Urothelium cell line (cell line): Measurements from ENCODE around the gene MAGOHB.
"Not testable (repeated sequence)": the region's sequence is repeated elsewhere in the genome, so short reads cannot be mapped to it uniquely, and the experiment has no call there.

Experiments used
- DNase-seq: peaks from one replicate; pipeline ENCODE4 v3.0.0; 2011; ENCODE audit warnings: low spot score, mixed read lengths
- FAIRE-seq: peaks from 2 replicates; lab custom pipeline; 2011; peaks lifted over from hg19 to GRCh38; lab: Jason Lieb, UNC

Gene MAGOHB

DNA sequence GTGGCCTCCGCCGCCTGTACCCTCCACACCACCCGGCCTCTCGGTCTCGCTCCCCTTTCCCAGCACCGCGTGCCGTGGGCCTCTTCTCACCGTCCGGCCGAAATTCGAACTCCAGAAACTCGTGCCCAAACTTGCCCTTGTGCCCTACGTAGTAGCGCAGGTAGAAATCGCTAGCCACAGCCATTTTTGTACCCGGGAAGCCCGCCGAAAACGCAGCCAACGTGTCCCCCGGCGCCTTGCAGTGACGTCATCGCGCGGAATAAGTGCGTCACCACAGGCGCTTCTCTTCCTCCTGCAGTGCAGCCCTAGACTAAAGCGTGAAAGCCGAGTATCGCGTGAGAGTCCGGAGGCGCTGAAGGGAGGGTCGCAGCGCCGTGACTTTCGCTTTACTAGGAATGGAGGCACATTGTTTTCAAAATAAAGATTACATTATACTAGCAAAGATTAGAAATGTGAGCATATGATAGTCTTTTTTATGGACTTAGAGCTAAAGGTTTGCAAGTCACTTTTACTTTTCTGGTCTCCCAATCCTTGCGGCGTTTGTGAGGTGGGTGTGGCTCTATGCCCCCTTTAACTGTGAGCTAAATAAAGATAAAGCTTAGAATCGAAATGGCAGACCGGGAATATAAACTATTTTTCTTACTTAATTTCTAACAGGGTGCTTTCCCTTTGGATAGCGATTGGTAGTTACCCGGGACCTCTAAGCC lies at the start of gene MAGOHB:
MAGOHB (minus strand) TSS at position 261 of the 707 bp plus-strand sequence; CDS start at position 184, 77 bp downstream.
- peak; percentile 97 for DNase-seq
- peak; percentile 97 for FAIRE-seq

GRCh38 chr12:10661338-10661737 lies 47.9 kb upstream of the MAGOHB start:
- no peak for DNase-seq
- FAIRE-seq: no peak

- DNase-seq: no peak
- FAIRE-seq: no peak
Observed at GRCh38 chr12:10654003-10654402, 40.6 kb upstream of the MAGOHB start.

GRCh38 chr12:10652192-10652591 lies 38.8 kb upstream of the MAGOHB start:
- DNase-seq: no peak
- FAIRE-seq: no peak

- FAIRE-seq, DNase-seq: not testable (repeated sequence)
Observed at GRCh38 chr12:10646576-10646975, 33.2 kb upstream of the MAGOHB start.

DNA sequence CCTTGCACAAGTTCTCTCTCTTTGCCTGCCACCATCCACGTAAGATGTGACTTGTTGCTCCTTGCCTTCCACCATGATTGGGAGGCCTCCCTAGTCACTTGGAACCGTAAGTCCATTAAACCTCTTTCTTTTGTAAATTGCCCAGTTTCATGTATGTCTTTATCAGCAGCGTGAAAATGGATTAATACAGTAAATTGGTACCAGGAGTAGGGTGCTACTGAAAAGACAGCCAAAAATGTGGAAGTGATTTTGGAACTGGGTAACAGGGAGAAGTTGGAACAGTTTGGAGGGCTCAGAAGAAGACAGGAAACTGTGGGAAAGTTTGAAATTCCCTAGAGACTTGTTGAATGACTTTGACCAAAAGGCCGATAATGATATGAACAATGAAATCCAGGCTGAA lies 32.5 kb upstream of the MAGOHB start:
- DNase-seq (no peak), FAIRE-seq (peak; percentile 55)

GRCh38 chr12:10641735-10642500 lies 28.5 kb upstream of the MAGOHB start:
- DNase-seq: peak; percentile 36
- FAIRE-seq: peak; percentile 74

GRCh38 chr12:10638728-10639127 lies 25.3 kb upstream of the MAGOHB start:
- peak; percentile 70 for FAIRE-seq
- DNase-seq: no peak

DNA sequence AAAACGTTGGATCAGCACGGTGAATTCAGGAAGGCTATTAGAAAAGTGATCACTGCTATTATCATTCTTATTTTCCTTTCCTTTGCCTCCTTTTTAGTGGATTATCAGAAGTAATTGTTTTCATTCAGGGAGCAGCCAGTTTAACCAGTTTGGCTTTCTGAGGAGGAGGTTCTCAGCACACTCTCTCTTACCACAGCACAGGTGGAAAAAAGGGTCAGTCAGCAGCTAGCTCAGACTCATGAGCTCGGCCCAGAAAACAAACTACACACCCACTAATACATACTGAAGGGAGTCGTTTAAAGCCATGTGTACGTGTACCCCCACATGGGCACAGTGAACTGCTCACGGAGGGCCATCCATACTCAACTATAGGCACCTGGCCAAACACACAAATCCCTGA lies 23.2 kb upstream of the MAGOHB start:
- DNase-seq: no peak
- peak; percentile 37 for FAIRE-seq

- FAIRE-seq: no peak
- no peak for DNase-seq
Observed at GRCh38 chr12:10636124-10636523, 22.7 kb upstream of the MAGOHB start.

GRCh38 chr12:10635306-10635705 lies 21.9 kb upstream of the MAGOHB start:
- FAIRE-seq: no peak
- no peak for DNase-seq

DNA sequence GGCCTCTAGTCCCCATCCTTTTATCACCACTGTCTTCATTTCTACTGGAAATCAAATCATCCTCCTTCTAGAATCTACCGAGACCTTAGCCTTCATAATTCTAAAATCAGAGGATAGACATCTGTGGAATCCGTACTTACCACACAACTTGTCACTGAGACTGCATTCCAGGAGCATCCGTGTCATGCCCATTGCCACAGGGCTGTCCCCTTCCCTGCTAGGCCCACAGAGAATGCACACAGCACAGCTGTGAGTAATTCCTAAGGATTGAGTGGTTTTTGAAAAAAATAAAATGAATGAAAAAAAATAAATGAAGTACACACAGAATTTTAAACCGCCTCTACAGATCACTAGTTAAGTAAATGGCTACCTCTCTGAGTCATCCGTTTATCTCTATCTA lies 21.0 kb upstream of the MAGOHB start:
- FAIRE-seq (peak; percentile 92), DNase-seq (peak; percentile 86)

- no peak for FAIRE-seq
- no peak for DNase-seq
Observed at GRCh38 chr12:10633541-10633940, 20.1 kb upstream of the MAGOHB start.

DNA sequence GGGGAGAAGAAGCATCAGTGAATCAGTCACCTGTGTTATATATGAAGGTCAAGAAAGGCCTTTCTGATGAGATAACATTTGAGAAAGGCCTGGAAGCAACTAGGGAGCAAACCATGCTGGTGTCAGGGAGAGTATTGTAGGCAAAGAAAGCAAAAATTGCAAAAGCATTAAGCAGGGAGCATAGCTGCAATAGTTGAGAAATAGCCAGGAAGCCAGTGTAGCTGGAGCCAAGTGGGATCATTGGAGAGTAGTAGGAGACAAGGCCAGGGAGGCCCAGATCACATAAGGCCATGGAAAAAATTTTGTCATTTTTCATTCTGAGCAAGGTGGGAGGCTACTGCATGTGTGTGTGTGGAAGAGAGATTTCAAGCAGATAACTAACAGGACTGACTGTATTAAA lies 18.8 kb upstream of the MAGOHB start:
- FAIRE-seq (no peak), DNase-seq (no peak)

DNA sequence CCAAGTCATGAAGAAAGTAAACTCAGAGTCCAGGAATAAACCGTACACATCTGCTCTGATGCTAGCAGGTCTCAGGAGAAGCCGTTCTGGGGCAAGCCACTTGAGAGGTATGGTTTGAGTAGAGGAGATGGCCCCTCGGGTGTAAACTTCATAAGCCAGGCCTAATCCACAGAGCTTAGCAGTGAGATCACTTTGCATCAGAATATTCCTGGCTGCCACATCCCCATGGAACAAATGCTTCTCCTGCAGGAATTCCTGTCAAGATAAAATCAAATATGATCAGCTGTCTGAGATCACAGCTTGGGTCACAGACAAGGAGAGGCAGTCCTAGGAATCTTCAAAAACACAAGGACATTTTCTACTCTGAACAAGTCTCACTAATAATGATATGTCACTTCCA lies 11.2 kb upstream of the MAGOHB start:
- FAIRE-seq (peak; percentile 5), DNase-seq (no peak)

DNA sequence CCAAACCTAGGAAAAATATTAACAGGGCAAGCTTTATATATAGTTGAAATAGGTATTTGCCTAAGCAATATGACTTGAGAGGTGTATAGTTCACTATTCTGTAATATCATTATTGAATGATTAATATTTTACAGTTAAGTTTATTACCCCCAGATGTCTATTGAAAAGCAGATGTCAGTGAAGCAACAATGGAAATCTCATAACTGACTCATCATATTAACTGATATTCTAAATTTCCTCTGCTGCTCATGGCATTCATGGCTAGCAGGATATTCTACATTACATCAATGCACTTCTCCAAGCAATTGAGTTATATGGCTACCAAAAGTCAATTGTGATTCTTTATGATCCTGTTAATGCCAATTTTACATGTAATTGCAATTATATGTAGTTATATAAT lies 9.7 kb upstream of the MAGOHB start:
- DNase-seq (no peak), FAIRE-seq (no peak)

DNA sequence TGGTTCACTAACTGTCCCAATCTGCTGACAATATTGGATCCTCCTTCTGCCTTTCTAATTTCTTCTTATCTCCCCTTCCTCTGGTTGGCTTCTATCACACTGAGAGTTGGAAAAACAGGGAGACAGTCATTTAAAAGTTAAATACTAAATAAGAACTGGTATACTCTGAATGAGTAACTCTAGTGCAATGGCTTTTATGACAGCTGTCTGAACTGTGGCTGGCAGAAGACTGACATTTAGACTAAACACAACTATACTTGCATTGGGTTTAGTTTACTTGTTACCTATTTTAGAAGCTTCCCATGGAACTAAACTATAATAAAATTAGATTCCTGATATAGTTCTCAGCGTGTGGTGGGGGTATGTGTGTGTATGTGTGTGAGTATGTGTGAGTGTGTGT lies 7.9 kb upstream of the MAGOHB start:
- DNase-seq (no peak), FAIRE-seq (no peak)

DNA sequence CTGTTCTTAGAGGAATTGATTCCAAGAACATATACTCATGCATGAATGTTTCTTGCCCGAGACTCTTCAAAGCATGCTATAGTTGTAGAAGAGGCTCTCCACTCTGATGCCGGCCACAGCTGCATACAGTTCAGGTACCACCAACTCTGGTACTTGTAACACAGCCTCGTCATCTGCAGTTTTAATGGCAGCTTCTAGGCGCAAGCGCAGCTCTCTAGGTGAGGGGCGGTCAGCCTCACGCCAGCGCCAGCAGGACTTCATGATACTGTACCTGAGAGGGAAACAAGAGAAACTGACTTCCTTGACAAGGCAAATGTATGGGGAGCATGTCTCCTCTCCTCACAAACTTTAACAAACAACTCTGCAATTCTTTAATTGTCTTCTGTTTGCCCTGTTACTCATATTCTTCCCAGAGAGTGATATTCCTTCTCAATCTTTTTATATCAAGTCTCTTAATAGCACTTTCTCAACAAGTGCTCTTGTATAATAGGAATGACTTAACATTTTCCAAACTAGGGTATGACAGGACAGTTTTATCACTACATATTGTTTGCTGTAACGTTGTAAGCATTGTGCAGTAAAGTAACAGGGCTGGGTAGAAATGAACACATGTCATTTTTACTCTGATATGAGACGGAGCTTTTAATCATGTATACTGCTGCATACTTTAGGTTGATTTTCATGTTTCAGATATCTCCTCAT lies 6.8 kb upstream of the MAGOHB start:
- peak; percentile 79 for FAIRE-seq

GRCh38 chr12:10618338-10618987 lies 5.1 kb upstream of the MAGOHB start:
- peak; percentile 65 for FAIRE-seq

More for the DNA sequence above, 6.8 kb upstream of the MAGOHB start:
- no peak for DNase-seq

DNA sequence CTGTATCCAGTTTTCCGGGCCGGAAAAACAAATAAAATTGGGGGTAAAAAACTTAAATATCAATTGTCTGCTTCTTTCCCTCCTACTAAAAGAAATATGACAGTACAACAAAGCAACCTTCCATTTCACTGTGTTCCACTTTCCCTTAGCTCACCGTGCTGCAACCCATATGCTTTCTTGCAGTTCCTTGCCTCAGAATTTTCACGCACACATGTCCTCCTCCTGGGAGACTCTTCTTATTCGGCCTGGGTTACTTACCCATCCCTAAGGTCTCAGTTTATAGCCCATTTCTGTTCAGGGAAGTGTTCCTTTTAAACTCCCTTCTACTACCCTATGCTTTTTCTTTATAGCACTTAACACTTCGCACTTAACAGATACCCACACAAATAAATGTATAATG lies 4.5 kb upstream of the MAGOHB start:
- no peak for DNase-seq
- no peak for FAIRE-seq

More at GRCh38 chr12:10618338-10618987, 5.1 kb upstream of the MAGOHB start:
- peak; percentile 62 for DNase-seq

- FAIRE-seq: no peak
- DNase-seq: no peak
Observed at GRCh38 chr12:10615532-10615931, 2.1 kb upstream of the MAGOHB start.
